Measurements from ENCODE around the gene B3GAT3. TPM values are rescaled to one million over a fixed set of nuclear protein-coding genes. Genes with fewer than 3 reads are reported as not detected.

The B3GAT3 gene
- total and polyA plus RNA-seq, 12 donors = 5.9 to 83.3 (median 35.6) TPM

- H3K4me1 ChIP-seq (replicated peaks in 1 of 2) = peaks cover 21 to 37% of the 10 kb centered on the region in 2 donors
- TF ChIP-seq POLR2A (IDR thresholded peaks at IDR 0.05) (no peak), CTCF (IDR thresholded peaks at IDR 0.05) (no peak)
Observed at GRCh38 chr11:62649486-62649885, 27.7 kb upstream of the B3GAT3 start.

GRCh38 chr11:62648967-62649364 is 27.2 kb upstream of the B3GAT3 start:
- TF ChIP-seq CTCF (IDR thresholded peaks at IDR 0.05) (no peak), POLR2A (IDR thresholded peaks at IDR 0.05) (no peak)
- Histone ChIP-seq H3K27me3 (no peaks in the 10 kb centered on the region), H3K4me1 (replicated peaks in 1 of 2) (peaks cover 21 to 37% of the 10 kb centered on the region in 2 donors), H3K27ac (no peak overlapping the region), H3K9me3 (replicated peaks in 1 of 3) (no peaks in the 10 kb centered on the region), H3K4me3 (no peak overlapping the region), H3K36me3 (replicated peaks in 1 of 2) (peaks cover 0 to 24% of the 10 kb centered on the region in 2 donors)
- intact Hi-C loops (cut with DNase I) = no loop called here
- WGBS, 4 donors = 89 to 93% (median 91%) methylated on average over 11 of the region's 11 CpGs
- DNase-seq = no peak

More at GRCh38 chr11:62649486-62649885, 27.7 kb upstream of the B3GAT3 start:
- no peak for DNase-seq
- no peak overlapping the region for H3K27ac ChIP-seq
- H3K27me3 ChIP-seq = no peaks in the 10 kb centered on the region
- 87 to 95% (median 91%) methylated on average over 9 to 11 of the region's 11 CpGs for WGBS, 4 donors
- peaks cover 0 to 19% of the 10 kb centered on the region in 2 donors for H3K36me3 ChIP-seq (replicated peaks in 1 of 2)
- intact Hi-C loops (cut with DNase I) = no loop called here
- no peak overlapping the region for H3K4me3 ChIP-seq
- no peaks in the 10 kb centered on the region for H3K9me3 ChIP-seq (replicated peaks in 1 of 3)

- Histone ChIP-seq H3K4me3 (no peak overlapping the region), H3K27me3 (no peaks in the 10 kb centered on the region), H3K4me1 (replicated peaks in 1 of 2) (peaks cover 21 to 37% of the 10 kb centered on the region in 2 donors), H3K36me3 (replicated peaks in 1 of 2) (peaks cover 0 to 30% of the 10 kb centered on the region in 2 donors), H3K27ac (no peak overlapping the region), H3K9me3 (replicated peaks in 1 of 3) (no peaks in the 10 kb centered on the region)
- WGBS, 4 donors = 86 to 94% (median 91%) methylated on average over 7 to 24 of the region's 24 CpGs
- intact Hi-C loops (cut with DNase I) = no loop called here
- TF ChIP-seq POLR2A (IDR thresholded peaks at IDR 0.05) (no peak), CTCF (IDR thresholded peaks at IDR 0.05) (no peak)
- no peak for DNase-seq
Observed at GRCh38 chr11:62648185-62648966, 26.6 kb upstream of the B3GAT3 start.

GRCh38 chr11:62647609-62648005 is 25.8 kb upstream of the B3GAT3 start:
- Histone ChIP-seq H3K36me3 (replicated peaks in 1 of 2) (peaks cover 0 to 34% of the 10 kb centered on the region in 2 donors), H3K4me3 (no peak overlapping the region), H3K27me3 (no peaks in the 10 kb centered on the region), H3K9me3 (replicated peaks in 1 of 3) (no peaks in the 10 kb centered on the region), H3K4me1 (replicated peaks in 1 of 2) (peaks cover 20 to 36% of the 10 kb centered on the region in 2 donors), H3K27ac (no peak overlapping the region)
- WGBS, 4 donors = 63 to 100% (median 75%) methylated on average over 1 to 6 of the region's 6 CpGs
- no peak for DNase-seq
- intact Hi-C loops (cut with DNase I) = no loop called here
- TF ChIP-seq POLR2A (IDR thresholded peaks at IDR 0.05) (no peak), CTCF (IDR thresholded peaks at IDR 0.05) (no peak)
